Naive thymus-derived CD8-positive, alpha-beta T cell (primary cell): ENCODE measurements around the gene KCND2. TPM values are rescaled to one million over a fixed set of nuclear protein-coding genes. Genes with fewer than 3 reads are reported as not detected.
A peak's percentile ranks its signal among the peaks of the same experiment; 100 is the strongest.

ENCODE experiments used
- ATAC-seq, 2 donors: fragments of 150-1000 bp; cut with Tn5 transposase in 1 of 2; sonication (Bioruptor Pico), chemical (Tn5 transposase) in 1 of 2; 1 replicate in 1 of 2; 2 replicates in 1 of 2; pipeline ENCODE4 v1.10.0; 2021; ENCODE audit warnings: mild to moderate bottlenecking in 2 of 2, moderate library complexity in 2 of 2
- POLR2A ChIA-PET: fragments of 350-600 bp; sonication (Branson Sonifier 250); formaldehyde crosslinking; loops from one replicate; lab custom pipeline; 2021; ENCODE audit warnings: antibody characterized with exemption; lab: Charles Lee
- DNase-seq, 10 donors: peaks; one replicate each; pipeline versions ENCODE4 v3.0.0 to v3.0.0-alpha.2; 2020 to 2022
- H3K27ac Mint-ChIP-seq, 10 donors: one replicate each; pipeline ENCODE4 v1.8.0; 2020 to 2022; ENCODE audit warnings: mild to moderate bottlenecking in 10 of 10, mixed read lengths in 10 of 10, moderate library complexity in 4 of 10, inconsistent platforms in 1 of 10
- H3K27me3 Mint-ChIP-seq, 5 donors: one replicate each; pipeline ENCODE4 v1.8.0; 2021 to 2022; ENCODE audit warnings: mixed read lengths in 5 of 5
- H3K36me3 Mint-ChIP-seq, 3 donors: one replicate each; pipeline ENCODE4 v1.8.0; 2020 to 2022; ENCODE audit warnings: mixed read lengths in 3 of 3, mild to moderate bottlenecking in 2 of 3, inconsistent platforms in 1 of 3
- H3K4me1 Mint-ChIP-seq, 4 donors: one replicate each; pipeline ENCODE4 v1.8.0; 2021 to 2022; ENCODE audit warnings: mixed read lengths in 4 of 4
- H3K4me3 Mint-ChIP-seq, 10 donors: one replicate each; pipeline ENCODE4 v1.8.0; 2020 to 2022; ENCODE audit warnings: mild to moderate bottlenecking in 10 of 10, mixed read lengths in 10 of 10, moderate library complexity in 6 of 10, inconsistent platforms in 1 of 10
- H3K9me3 Mint-ChIP-seq, 9 donors: one replicate each; pipeline ENCODE4 v1.8.0; 2020 to 2022; ENCODE audit warnings: mixed read lengths in 9 of 9, mild to moderate bottlenecking in 3 of 9, inconsistent platforms in 1 of 9, moderate library complexity in 1 of 9
- polyA plus RNA-seq, 3 donors: library from polyadenylated mRNA; unstranded; fragments of 300-500 nt; fragmentation: Illumina TruSeq; gene quantifications; one replicate each; pipeline ENCODE4 v1.2.3, GENCODE V29; 2021
- total RNA-seq, 8 experiments: library from RNA in 2 of 8; stranded (reverse) in 2 of 8; gene quantifications; one replicate each; pipeline ENCODE4 v1.2.3 and lab custom pipeline; 2021 to 2026

KCND2 gene
- total and polyA plus RNA-seq, 5 experiments from 2014 or later, result not detected

- Mint-ChIP-seq H3K4me3 (no peak overlapping the region), H3K27me3 (peaks cover 0 to 14% (median 1%) of the 10 kb centered on the region in 5 donors), H3K4me1 (no peaks in the 10 kb centered on the region), H3K9me3 (no peaks in the 10 kb centered on the region), H3K36me3 (no peaks in the 10 kb centered on the region), H3K27ac (no peak overlapping the region)
- ATAC-seq (no peak), DNase-seq (no peak)
- POLR2A ChIA-PET, result no interaction called here
These were observed 510.3 kb downstream of the KCND2 start for GRCh38 chr7:120783273-120783672.

- no peak overlapping the region for H3K4me3 Mint-ChIP-seq
- H3K27ac Mint-ChIP-seq, result no peak overlapping the region
- ATAC-seq (no peak), DNase-seq (no peak)
- no peaks in the 10 kb centered on the region for H3K9me3 Mint-ChIP-seq
- H3K27me3 Mint-ChIP-seq, result peaks cover 0 to 14% (median 2%) of the 10 kb centered on the region in 5 donors
- no peaks in the 10 kb centered on the region for H3K4me1 Mint-ChIP-seq
- H3K36me3 Mint-ChIP-seq, result no peaks in the 10 kb centered on the region
- POLR2A ChIA-PET, result no interaction called here
These were observed 510.7 kb downstream of the KCND2 start for GRCh38 chr7:120783721-120784120.

- no peaks in the 10 kb centered on the region for H3K9me3 Mint-ChIP-seq
- H3K36me3 Mint-ChIP-seq, result no peaks in the 10 kb centered on the region
- no peak overlapping the region for H3K4me3 Mint-ChIP-seq
- POLR2A ChIA-PET, result no interaction called here
- H3K27ac Mint-ChIP-seq, result no peak overlapping the region
- no peak for ATAC-seq
- no peaks in the 10 kb centered on the region for H3K4me1 Mint-ChIP-seq
- peaks cover 0 to 21% (median 4%) of the 10 kb centered on the region in 5 donors for H3K27me3 Mint-ChIP-seq
- no peak for DNase-seq
These were observed 512.1 kb downstream of the KCND2 start for GRCh38 chr7:120785095-120785494.

- Mint-ChIP-seq H3K4me3 (no peak overlapping the region), H3K27me3 (peaks cover 1 to 12% (median 5%) of the 10 kb centered on the region in 5 donors), H3K36me3 (no peaks in the 10 kb centered on the region), H3K9me3 (peaks cover 0 to 2% (median 0%) of the 10 kb centered on the region in 9 donors), H3K4me1 (no peaks in the 10 kb centered on the region), H3K27ac (no peak overlapping the region)
- peak; percentile 39 to 60 for ATAC-seq
- peak; percentile 7 to 63 (median 34) for DNase-seq
- POLR2A ChIA-PET, result no interaction called here
These were observed 519.3 kb downstream of the KCND2 start for GRCh38 chr7:120792091-120792860.

- POLR2A ChIA-PET, result no interaction called here
- no peak for ATAC-seq
- Mint-ChIP-seq H3K4me3 (no peak overlapping the region), H3K36me3 (no peaks in the 10 kb centered on the region), H3K4me1 (no peaks in the 10 kb centered on the region), H3K9me3 (peaks cover 0 to 2% (median 0%) of the 10 kb centered on the region in 9 donors), H3K27ac (no peak overlapping the region), H3K27me3 (peaks cover 1 to 12% (median 5%) of the 10 kb centered on the region in 5 donors)
- no peak for DNase-seq
These were observed 519.8 kb downstream of the KCND2 start for GRCh38 chr7:120792861-120793130.

- POLR2A ChIA-PET, result no interaction called here
- H3K4me3 Mint-ChIP-seq, result no peak overlapping the region
- ATAC-seq, result no peak
- H3K4me1 Mint-ChIP-seq, result no peaks in the 10 kb centered on the region
- peaks cover 1 to 12% (median 5%) of the 10 kb centered on the region in 5 donors for H3K27me3 Mint-ChIP-seq
- no peak for DNase-seq
- no peaks in the 10 kb centered on the region for H3K36me3 Mint-ChIP-seq
- H3K9me3 Mint-ChIP-seq, result peaks cover 0 to 2% (median 0%) of the 10 kb centered on the region in 9 donors
- H3K27ac Mint-ChIP-seq, result no peak overlapping the region
These were observed 520.4 kb downstream of the KCND2 start for GRCh38 chr7:120793213-120793936.

- H3K4me1 Mint-ChIP-seq, result no peaks in the 10 kb centered on the region
- peaks cover 3 to 12% (median 5%) of the 10 kb centered on the region in 5 donors for H3K27me3 Mint-ChIP-seq
- no peak overlapping the region for H3K27ac Mint-ChIP-seq
- H3K9me3 Mint-ChIP-seq, result peaks cover 0 to 2% (median 0%) of the 10 kb centered on the region in 9 donors
- H3K4me3 Mint-ChIP-seq, result no peak overlapping the region
- ATAC-seq (no peak), DNase-seq (no peak)
- POLR2A ChIA-PET, result no interaction called here
- H3K36me3 Mint-ChIP-seq, result no peaks in the 10 kb centered on the region
These were observed 521.2 kb downstream of the KCND2 start for GRCh38 chr7:120794106-120794729.

- POLR2A ChIA-PET, result no interaction called here
- Mint-ChIP-seq H3K27me3 (peaks cover 3 to 12% (median 6%) of the 10 kb centered on the region in 5 donors), H3K27ac (peak overlapping the region in 1 of 10 donors; percentile 1), H3K4me1 (no peaks in the 10 kb centered on the region), H3K36me3 (no peaks in the 10 kb centered on the region), H3K9me3 (peaks cover 0 to 2% (median 0%) of the 10 kb centered on the region in 9 donors), H3K4me3 (no peak overlapping the region)
- no peak for ATAC-seq
- no peak for DNase-seq
These were observed 524.2 kb downstream of the KCND2 start for GRCh38 chr7:120797026-120797645.

- H3K36me3 Mint-ChIP-seq, result no peaks in the 10 kb centered on the region
- no peak overlapping the region for H3K27ac Mint-ChIP-seq
- no peak overlapping the region for H3K4me3 Mint-ChIP-seq
- POLR2A ChIA-PET, result no interaction called here
- peaks cover 0 to 2% (median 0%) of the 10 kb centered on the region in 9 donors for H3K9me3 Mint-ChIP-seq
- H3K27me3 Mint-ChIP-seq, result peaks cover 3 to 21% (median 7%) of the 10 kb centered on the region in 5 donors
- no peak for DNase-seq
- H3K4me1 Mint-ChIP-seq, result no peaks in the 10 kb centered on the region
- ATAC-seq, result no peak
These were observed 526.2 kb downstream of the KCND2 start for GRCh38 chr7:120799147-120799546.
